B cell (primary cell): ENCODE results near the gene TSPAN2.

ENCODE experiments used
- EZH2 ChIP-seq: IDR thresholded peaks from 2 replicates; pipeline ENCODE4 v1.6.1; 2012; ENCODE audit warnings: borderline replicate concordance, low read depth, mild to moderate bottlenecking, moderate library complexity, low read length; ENCODE audit not compliant: insufficient read depth, poor library complexity, severe bottlenecking
- TF ChIP-seq, protein P1 (sequence below): fragments of 200-600 bp; IDR thresholded peaks from one replicate; pipeline ENCODE4 v1.8.0; 2022; ENCODE audit warnings: antibody characterized with exemption, mild to moderate bottlenecking

DNA sequence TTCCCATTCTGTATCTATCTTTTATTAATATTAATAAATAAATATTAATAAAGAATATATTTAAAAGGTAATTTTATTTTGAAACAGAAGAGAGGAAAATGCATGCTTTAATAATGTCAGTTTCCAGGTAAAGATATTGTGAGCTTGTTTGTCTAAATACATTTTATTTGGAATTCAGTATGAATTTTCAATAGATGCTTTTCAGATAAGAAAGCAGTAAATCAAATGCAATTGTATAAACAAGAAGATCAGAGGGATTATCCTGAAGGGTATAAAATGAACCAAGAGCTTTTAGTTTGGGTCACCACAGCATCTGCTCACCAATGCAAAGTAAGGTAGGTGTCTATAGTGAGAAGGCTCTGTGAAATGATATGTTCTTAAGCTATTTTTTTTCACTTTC lies 59.8 kb downstream of the TSPAN2 start, which contains the start of gene TSHB:
- TF ChIP-seq, protein P1, sequence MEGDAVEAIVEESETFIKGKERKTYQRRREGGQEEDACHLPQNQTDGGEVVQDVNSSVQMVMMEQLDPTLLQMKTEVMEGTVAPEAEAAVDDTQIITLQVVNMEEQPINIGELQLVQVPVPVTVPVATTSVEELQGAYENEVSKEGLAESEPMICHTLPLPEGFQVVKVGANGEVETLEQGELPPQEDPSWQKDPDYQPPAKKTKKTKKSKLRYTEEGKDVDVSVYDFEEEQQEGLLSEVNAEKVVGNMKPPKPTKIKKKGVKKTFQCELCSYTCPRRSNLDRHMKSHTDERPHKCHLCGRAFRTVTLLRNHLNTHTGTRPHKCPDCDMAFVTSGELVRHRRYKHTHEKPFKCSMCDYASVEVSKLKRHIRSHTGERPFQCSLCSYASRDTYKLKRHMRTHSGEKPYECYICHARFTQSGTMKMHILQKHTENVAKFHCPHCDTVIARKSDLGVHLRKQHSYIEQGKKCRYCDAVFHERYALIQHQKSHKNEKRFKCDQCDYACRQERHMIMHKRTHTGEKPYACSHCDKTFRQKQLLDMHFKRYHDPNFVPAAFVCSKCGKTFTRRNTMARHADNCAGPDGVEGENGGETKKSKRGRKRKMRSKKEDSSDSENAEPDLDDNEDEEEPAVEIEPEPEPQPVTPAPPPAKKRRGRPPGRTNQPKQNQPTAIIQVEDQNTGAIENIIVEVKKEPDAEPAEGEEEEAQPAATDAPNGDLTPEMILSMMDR: no peak
- no peak for TF ChIP-seq EZH2
